Heart right ventricle (tissue), 16 donors: ENCODE measurements around the gene CCN5. TPM values are rescaled to one million over a fixed set of nuclear protein-coding genes. Genes with fewer than 3 reads are reported as not detected.

ENCODE experiments used
- ATAC-seq, 8 donors: fragments of 200-7000 bp; cut with Tn5 transposase; one replicate each; pipeline ENCODE4 v1.9.1; 2020; ENCODE audit warnings: mild to moderate bottlenecking in 8 of 8, moderate library complexity in 8 of 8, moderate number of reproducible peaks in 1 of 8
- DNase-seq, 2 donors: peaks; one replicate each; pipeline ENCODE4 v3.0.0-alpha.2; 2020
- H3K27ac ChIP-seq, 10 donors: fragments of 200-600 bp; sonication (generic) in 2 of 10; one replicate each; pipeline versions ENCODE4 v1.5.0 to v1.8.0; 2020 to 2022; ENCODE audit warnings: mild to moderate bottlenecking in 3 of 10
- H3K27me3 ChIP-seq, 7 donors: fragments of 200-600 bp; one replicate each; pipeline ENCODE4 v1.8.0; 2021 to 2022; ENCODE audit warnings: mild to moderate bottlenecking in 2 of 7
- H3K36me3 ChIP-seq, 9 donors: fragments of 200-600 bp; sonication (generic) in 1 of 9; one replicate each; pipeline versions ENCODE4 v1.5.0 to v1.8.0; 2020 to 2022; ENCODE audit warnings: mild to moderate bottlenecking in 2 of 9
- H3K4me1 ChIP-seq, 9 donors: fragments of 200-600 bp; sonication (generic) in 1 of 9; one replicate each; pipeline versions ENCODE4 v1.5.0 to v1.8.0; 2020 to 2022; ENCODE audit warnings: mild to moderate bottlenecking in 4 of 9
- H3K4me3 ChIP-seq, 10 donors: fragments of 200-600 bp; sonication (generic) in 2 of 10; one replicate each; pipeline versions ENCODE4 v1.5.0 to v1.8.0; 2020 to 2022; ENCODE audit warnings: mild to moderate bottlenecking in 7 of 10, moderate library complexity in 2 of 10
- H3K9me3 ChIP-seq, 11 donors: fragments of 200-600 bp in 10 of 11; sonication (generic) in 2 of 11; one replicate each; pipeline versions ENCODE4 v1.5.0 to v1.8.0; 2013 to 2022; ENCODE audit warnings: mild to moderate bottlenecking in 2 of 11, control low read depth in 1 of 11, moderate library complexity in 1 of 11
- WGBS, 2 donors: extraction: QIAGEN DNeasy Blood & Tissue Kit; methylation state at CpG; one replicate each; pipeline ENCODE4 v1.1.7; 2013; ENCODE audit warnings: inconsistent platforms in 1 of 2; 5-methylcytosine and 5-hydroxymethylcytosine counted together
- intact Hi-C, 10 donors: fragments of 100-400 bp; cut with DNase I; formaldehyde crosslinking; loops; one replicate each; pipeline versions ENCODE4 v1.11.1 to v1.14.2; 2022
- polyA plus RNA-seq, 2 donors: library from polyadenylated mRNA; stranded (reverse); fragments of 200-250 nt; gene quantifications; one replicate each; pipeline ENCODE4 v1.2.3, GENCODE V29; 2013
- total RNA-seq, 10 donors: library from RNA; stranded (reverse); fragmentation: NEBNext Ultra II Directional in 3 of 10; extraction: Animal tissue kit (Norgen Biotek cat#: 25700) in 3 of 10; gene quantifications; one replicate each; pipeline versions ENCODE4 v1.2.1 to v1.2.4, GENCODE V29; 2021 to 2023
- TF ChIP-seq, protein P1 (sequence below), 9 donors: fragments of 200-600 bp; sonication (generic) in 2 of 9; IDR thresholded peaks; one replicate each; pipeline versions ENCODE4 v1.5.0 to v1.8.0; 2021 to 2022; ENCODE audit warnings: antibody characterized with exemption in 9 of 9, mild to moderate bottlenecking in 5 of 9, moderate library complexity in 1 of 9
- donor health status: Arrhythmogenic right ventricular cardiomyopathy.
- donor health status: ischemic (EF 13 %, LVEDD 7.1; RV severe dilation, severe dysfunction).
- donor health status: healthy with polysubstance abuse.
- donor health status: DM: no; HTN: yes; CAD: no.
- donor health status: DM: no; HTN: no; CAD: no.
- donor health status: ischemic (EF 25% LVEDD 6.9; RV normal size, moderate dysfunction).
- donor health status: ischemic (EF 25% LVEDD 5.7; RV mildly dilated, moderate dysfunction).
- donor health status: healthy.
- donor health status: DM: yes; HTN: yes; CAD: no.
- donor health status: Ischemic cardiomyopathy.
- donor health status: ischemic (EF 35%, LVEDD 5.7; RV mildly dilated, moderate dysfunction).
- donor health status: nonischemic (EF 11% LVEDD 7.7; RV severe dilation, severe dysfunction).
- donor health status: DM: yes; HTN: yes; CAD: no.
- donor health status: PGD.
- donor health status: ischemic (EF 29% LVEDD 5.4; RV normal size, mild dysfunction).
- donor health status: nonischemic (EF 23%, LVEDD 6.1; RV moderate dilation, normal function).

The CCN5 gene
- total and polyA plus RNA-seq, 12 donors, result 4.3 to 87.2 (median 14.5) TPM

DNA sequence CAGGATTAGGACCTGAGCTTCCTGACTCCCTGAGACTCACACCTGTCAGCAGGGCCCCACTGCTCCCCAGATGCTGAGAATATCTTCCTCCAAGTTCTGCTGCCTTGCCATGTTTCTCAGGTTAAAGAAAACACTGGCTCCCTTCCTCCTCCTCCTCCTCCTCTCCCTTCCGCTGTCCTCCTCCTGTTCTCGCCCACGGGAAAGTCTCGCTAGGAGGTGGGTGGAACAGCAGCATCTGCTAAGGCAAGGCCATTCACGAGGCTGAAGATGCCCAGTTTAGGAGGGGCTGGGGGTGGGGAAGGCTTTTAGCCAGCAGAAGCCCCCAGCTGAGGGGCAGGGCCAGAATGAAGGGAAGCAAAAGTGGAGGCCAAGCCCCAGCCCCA lies 54.3 kb downstream of the CCN5 start:
- intact Hi-C loops, result no loop called here
- TF ChIP-seq, protein P1, sequence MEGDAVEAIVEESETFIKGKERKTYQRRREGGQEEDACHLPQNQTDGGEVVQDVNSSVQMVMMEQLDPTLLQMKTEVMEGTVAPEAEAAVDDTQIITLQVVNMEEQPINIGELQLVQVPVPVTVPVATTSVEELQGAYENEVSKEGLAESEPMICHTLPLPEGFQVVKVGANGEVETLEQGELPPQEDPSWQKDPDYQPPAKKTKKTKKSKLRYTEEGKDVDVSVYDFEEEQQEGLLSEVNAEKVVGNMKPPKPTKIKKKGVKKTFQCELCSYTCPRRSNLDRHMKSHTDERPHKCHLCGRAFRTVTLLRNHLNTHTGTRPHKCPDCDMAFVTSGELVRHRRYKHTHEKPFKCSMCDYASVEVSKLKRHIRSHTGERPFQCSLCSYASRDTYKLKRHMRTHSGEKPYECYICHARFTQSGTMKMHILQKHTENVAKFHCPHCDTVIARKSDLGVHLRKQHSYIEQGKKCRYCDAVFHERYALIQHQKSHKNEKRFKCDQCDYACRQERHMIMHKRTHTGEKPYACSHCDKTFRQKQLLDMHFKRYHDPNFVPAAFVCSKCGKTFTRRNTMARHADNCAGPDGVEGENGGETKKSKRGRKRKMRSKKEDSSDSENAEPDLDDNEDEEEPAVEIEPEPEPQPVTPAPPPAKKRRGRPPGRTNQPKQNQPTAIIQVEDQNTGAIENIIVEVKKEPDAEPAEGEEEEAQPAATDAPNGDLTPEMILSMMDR (IDR thresholded peaks at IDR 0.05), result no peak

DNA sequence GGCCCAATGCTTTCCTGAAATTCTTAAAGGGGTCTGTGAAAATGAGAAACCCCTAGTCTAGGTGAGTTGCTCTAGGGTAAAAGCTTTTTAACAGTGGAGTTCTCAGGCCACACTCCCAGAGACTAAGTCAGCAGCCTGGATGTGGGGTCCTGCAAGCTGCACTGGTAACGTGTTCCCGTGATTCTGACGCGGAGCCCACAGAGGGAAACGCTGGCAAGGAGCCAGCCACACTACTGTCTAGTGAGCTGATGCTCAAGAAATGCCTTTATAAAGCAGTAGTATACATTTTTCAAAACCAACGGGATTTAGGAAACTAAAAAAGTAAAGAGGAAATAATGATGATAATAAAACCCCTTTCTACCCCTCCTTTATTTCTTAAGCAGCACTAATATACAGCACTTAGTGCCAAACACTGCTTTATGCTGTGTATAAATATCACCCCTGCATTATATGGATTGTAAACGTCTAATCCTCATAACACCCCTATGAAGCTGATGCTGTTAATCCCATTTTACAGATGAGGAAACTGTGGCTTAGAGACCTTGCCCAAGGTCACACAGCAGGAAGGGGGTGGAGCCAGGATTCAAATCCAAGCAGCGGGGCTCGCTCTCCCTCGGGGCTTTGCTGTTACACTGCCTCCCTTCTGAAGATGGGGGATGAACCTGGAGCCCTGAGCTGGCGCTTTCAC lies 55.5 kb downstream of the CCN5 start:
- intact Hi-C loops, result no loop called here
- H3K27me3 ChIP-seq, result peaks cover 0 to 59% (median 25%) of the 10 kb centered on the region in 7 donors

More for the DNA sequence above, 54.3 kb downstream of the CCN5 start:
- Histone ChIP-seq H3K4me3 (no peak overlapping the region), H3K9me3 (no peaks in the 10 kb centered on the region), H3K36me3 (no peaks in the 10 kb centered on the region), H3K27me3 (peaks cover 0 to 50% (median 25%) of the 10 kb centered on the region in 7 donors), H3K4me1 (no peaks in the 10 kb centered on the region), H3K27ac (no peak overlapping the region)
- DNase-seq, result no peak
- no peak for ATAC-seq
- 30 to 31% methylated on average over 5 of the region's 5 CpGs for WGBS, 2 donors

GRCh38 chr20:44771172-44771535 lies 56.0 kb downstream of the CCN5 start:
- Histone ChIP-seq H3K9me3 (no peaks in the 10 kb centered on the region), H3K4me3 (no peak overlapping the region), H3K27me3 (peaks cover 0 to 59% (median 25%) of the 10 kb centered on the region in 7 donors), H3K27ac (no peak overlapping the region), H3K4me1 (no peaks in the 10 kb centered on the region), H3K36me3 (no peaks in the 10 kb centered on the region)
- intact Hi-C loops, result no loop called here
- WGBS, 2 donors, result 84 to 85% methylated on average over 8 of the region's 8 CpGs
- DNase-seq, result no peak
- TF ChIP-seq, protein P1 (IDR thresholded peaks at IDR 0.05), result no peak
- ATAC-seq, result no peak

More for the DNA sequence above, 55.5 kb downstream of the CCN5 start:
- H3K27ac ChIP-seq, result no peak overlapping the region
- DNase-seq (no peak), ATAC-seq (no peak)
- H3K36me3 ChIP-seq, result no peaks in the 10 kb centered on the region
- TF ChIP-seq, protein P1 (IDR thresholded peaks at IDR 0.05), result no peak
- H3K9me3 ChIP-seq, result no peaks in the 10 kb centered on the region
- H3K4me1 ChIP-seq, result no peaks in the 10 kb centered on the region
- WGBS, 2 donors, result 53 to 63% methylated on average over 11 of the region's 11 CpGs
- H3K4me3 ChIP-seq, result no peak overlapping the region

- H3K4me1 ChIP-seq, result no peaks in the 10 kb centered on the region
Measured at GRCh38 chr20:44772636-44773035, 57.5 kb downstream of the CCN5 start.

More at GRCh38 chr20:44772636-44773035, 57.5 kb downstream of the CCN5 start:
- WGBS, 2 donors, result 57 to 60% methylated on average over 8 of the region's 8 CpGs
- intact Hi-C loops, result no loop called here
- Histone ChIP-seq H3K4me3 (no peak overlapping the region), H3K27ac (no peak overlapping the region), H3K27me3 (peaks cover 0 to 50% (median 19%) of the 10 kb centered on the region in 7 donors), H3K9me3 (no peaks in the 10 kb centered on the region), H3K36me3 (no peaks in the 10 kb centered on the region)
- DNase-seq (no peak), ATAC-seq (no peak)
- TF ChIP-seq, protein P1 (IDR thresholded peaks at IDR 0.05), result no peak
